K562 (cell line): ENCODE results near the gene CPSF7. TPM values are rescaled to one million over a fixed set of nuclear protein-coding genes. Genes with fewer than 3 reads are reported as not detected.

Experiments used
- ATAC-seq: fragments of 200-7000 bp; cut with Tn5 transposase; 3 replicates; pipeline ENCODE4 v1.9.1; 2020; ENCODE audit warnings: moderate library complexity
- BruUV-seq: library from RNA; stranded (reverse); fragments of 400-500 nt; replicated peaks from 2 replicates; lab custom pipeline; 2021; lab: Mats Ljungman, UMichigan
- CTCF ChIA-PET: fragments of 300-600 bp; formaldehyde crosslinking; extraction: SDS; loops from one replicate; lab custom pipeline; 2021; ENCODE audit warnings: low intra/inter-chr PET ratio; lab: Yijun Ruan, JAX
- POLR2A ChIA-PET: fragments of 300-600, 350-650 bp; sonication (Branson Sonifier 250); formaldehyde crosslinking; extraction: SDS; loops from one replicate; lab custom pipeline; 2021; ENCODE audit warnings: antibody characterized with exemption, inconsistent platforms; lab: Yijun Ruan, JAX
- DNase-seq, 4 experiments: peaks; one replicate each; pipeline versions ENCODE4 v3.0.0 to v3.0.0-alpha.2; 2011 to 2018; ENCODE audit warnings: low spot score in 3 of 4, mixed read lengths in 3 of 4; ENCODE audit errors: extremely low read depth in 1 of 4
- FAIRE-seq: peaks from 2 replicates; lab custom pipeline; 2011; peaks lifted over from hg19 to GRCh38; lab: Jason Lieb, UNC
- H2AFZ ChIP-seq: 2 replicates; pipeline ENCODE4 v1.6.0; 2011; ENCODE audit warnings: low read depth, low read length, control low read depth, inconsistent platforms
- H3K27ac ChIP-seq: fragments of 200-600 bp; 3 replicates; pipeline ENCODE4 v1.8.0; 2011; ENCODE audit warnings: low read depth, mild to moderate bottlenecking, control low read depth, inconsistent platforms, low read length, moderate library complexity, mixed read lengths; ENCODE audit errors: extremely low read depth
- H3K27me3 ChIP-seq, 2 experiments: fragments of 300-600 bp in 1 of 2; 2 replicates in 1 of 2; 3 replicates in 1 of 2; pipeline versions ENCODE4 v1.6.0 to v1.8.0; 2011; ENCODE audit warnings: inconsistent platforms in 2 of 2, low read length in 2 of 2, mild to moderate bottlenecking in 1 of 2, mixed read lengths in 1 of 2, moderate library complexity in 1 of 2; ENCODE audit not compliant: control insufficient read depth in 2 of 2, insufficient read depth in 2 of 2
- H3K36me3 ChIP-seq: fragments of 300-600 bp; 3 replicates; pipeline ENCODE4 v1.8.0; 2011; ENCODE audit warnings: mild to moderate bottlenecking, low read length, inconsistent platforms; ENCODE audit not compliant: control insufficient read depth, insufficient read depth
- H3K4me1 ChIP-seq, 2 experiments: fragments of 200-600 bp in 1 of 2; replicated peaks in 1 of 2; 2 replicates in 1 of 2; 3 replicates in 1 of 2; pipeline versions ENCODE4 v1.5.1 to v1.8.0; 2011; ENCODE audit warnings: inconsistent platforms in 2 of 2, low read length in 2 of 2, mild to moderate bottlenecking in 1 of 2, mixed read lengths in 1 of 2, moderate library complexity in 1 of 2; ENCODE audit not compliant: control insufficient read depth in 2 of 2, insufficient read depth in 2 of 2
- H3K4me2 ChIP-seq: 2 replicates; pipeline ENCODE4 v1.6.1; 2011; ENCODE audit warnings: low read length, control low read depth, inconsistent platforms, mixed read lengths; ENCODE audit not compliant: insufficient read depth
- H3K4me3 ChIP-seq: fragments of 200-600 bp; sonication (generic), shearing (Covaris generic); 2 replicates; pipeline ENCODE4 v1.5.1; 2016; ENCODE audit warnings: control low read depth, inconsistent platforms
- H3K79me2 ChIP-seq: fragments of 200-600 bp; 3 replicates; pipeline ENCODE4 v1.8.0; 2011; ENCODE audit warnings: low read length, inconsistent platforms; ENCODE audit not compliant: control insufficient read depth, insufficient read depth
- H3K9ac ChIP-seq, 2 experiments: 2 replicates each; pipeline versions ENCODE4 v1.6.0 to v1.6.1; 2011; ENCODE audit warnings: low read depth in 2 of 2, low read length in 2 of 2, control low read depth in 1 of 2, inconsistent platforms in 1 of 2, mild to moderate bottlenecking in 1 of 2, mixed read lengths in 1 of 2; ENCODE audit not compliant: insufficient read depth in 1 of 2
- H3K9me1 ChIP-seq: one replicate; pipeline ENCODE4 v1.6.0; 2011; ENCODE audit warnings: inconsistent platforms, mild to moderate bottlenecking, low read length, moderate library complexity; ENCODE audit not compliant: control insufficient read depth, insufficient read depth
- H3K9me3 ChIP-seq: replicated peaks from 2 replicates; pipeline ENCODE4 v1.5.1; 2011; ENCODE audit warnings: low read depth, low read length, inconsistent platforms; ENCODE audit not compliant: control insufficient read depth, insufficient read depth
- H4K20me1 ChIP-seq: replicated peaks from 2 replicates; pipeline ENCODE4 v1.6.1; 2011; ENCODE audit warnings: low read length, inconsistent platforms, mixed read lengths; ENCODE audit not compliant: control insufficient read depth, insufficient read depth
- CEBPB ChIP-seq: fragments of 450-650 bp; IDR thresholded peaks from 2 replicates; pipeline ENCODE4 v1.6.1; 2016; ENCODE audit warnings: missing genetic modification characterization, missing compliant biosample characterization
- ETS2 ChIP-seq: IDR thresholded peaks from 2 replicates; pipeline ENCODE4 v1.6.1; 2016; ENCODE audit warnings: borderline replicate concordance, missing genetic modification characterization, mild to moderate bottlenecking, moderate library complexity, missing compliant biosample characterization; ENCODE audit not compliant: poor library complexity, severe bottlenecking
- HNRNPH1 ChIP-seq: fragments of 200-400 bp; formaldehyde crosslinking; optimal IDR thresholded peaks from 2 replicates; pipeline ENCODE3; 2017; ENCODE audit warnings: low read depth, mild to moderate bottlenecking, low read length, moderate library complexity
- KLF6 ChIP-seq: fragments of 250-450 bp; sonication (Bioruptor Pico); IDR thresholded peaks from 2 replicates; pipeline ENCODE4 v1.4.0; 2020; ENCODE audit warnings: mild to moderate bottlenecking, moderate library complexity, borderline replicate concordance
- MYNN ChIP-seq, 2 experiments: sonication (generic); formaldehyde crosslinking in 1 of 2; IDR thresholded peaks; 2 replicates each; pipeline versions ENCODE4 v1.5.0 to v1.6.1; 2016 to 2020; ENCODE audit warnings: antibody characterized with exemption in 1 of 2, missing genetic modification reagents in 1 of 2
- NR0B1 ChIP-seq: fragments of 450-650 bp; IDR thresholded peaks from one replicate; pipeline ENCODE4 v1.6.1; 2018; ENCODE audit warnings: mild to moderate bottlenecking, moderate library complexity; ENCODE audit not compliant: partially characterized antibody
- POLR2A ChIP-seq: fragments of 450-650 bp; conservative IDR thresholded peaks from 2 replicates; pipeline ENCODE4 v1.6.1; 2016
- ZNF124 ChIP-seq: sonication (generic); formaldehyde crosslinking; IDR thresholded peaks from 2 replicates; pipeline ENCODE4 v1.8.1; 2022; ENCODE audit warnings: missing genetic modification reagents
- ZNF140 ChIP-seq: fragments of 250-450 bp; sonication (Bioruptor Pico); IDR thresholded peaks from 2 replicates; pipeline ENCODE4 v1.8.0; 2021; ENCODE audit warnings: moderate library complexity, mild to moderate bottlenecking, inconsistent platforms
- ZNF695 ChIP-seq: fragments of 450-650 bp; formaldehyde crosslinking; IDR thresholded peaks from 2 replicates; pipeline ENCODE4 v1.4.0; 2020; ENCODE audit warnings: mild to moderate bottlenecking, moderate library complexity
- WGBS: fragments of 100-300 bp; shearing (Covaris generic); methylation state at CpG from one replicate; pipeline ENCODE4 v1.1.6; 2016; ENCODE audit warnings: low coverage, mixed read lengths; ENCODE audit not compliant: insufficient coverage; ENCODE audit errors: missing lambda C conversion rate; 5-methylcytosine and 5-hydroxymethylcytosine counted together
- in situ Hi-C: fragments of 300-500 bp; cut with MboI; formaldehyde crosslinking; loops from 4 replicates; pipeline ENCODE4 v1.15.0; 2018; ENCODE audit warnings: inconsistent platforms, mixed read lengths
- intact Hi-C: fragments of 100-400 bp; cut with micrococcal nuclease; formaldehyde crosslinking; loops from 2 replicates; pipeline ENCODE4 v1.14.2; 2022
- polyA plus RNA-seq, 8 experiments: library from polyadenylated mRNA; depleted of rRNA in 4 of 8; stranded (reverse) in 5 of 8; unstranded in 3 of 8; fragments of >200 nt; fragmentation: Nextera tagmentation in 2 of 8; fragmentation: Illumina TruSeq in 1 of 8; extraction: Ambion mirVana in 2 of 8; extraction: Trizol in 1 of 8; gene quantifications; 2 replicates each; pipeline versions ENCODE4 v1.2.1 to v1.2.3, GENCODE V29; 2011 to 2014; ENCODE audit warnings: inconsistent platforms in 1 of 8, missing spikeins in 1 of 8
- total RNA-seq, 7 experiments: library from RNA; depleted of rRNA in 6 of 7; stranded (reverse); fragments of >200 nt in 6 of 7; fragmentation: Illumina TruSeq in 2 of 7; extraction: Trizol in 2 of 7; gene quantifications; 2 replicates each; pipeline versions ENCODE4 v1.2.1 to v1.2.3, GENCODE V29; 2011 to 2021; ENCODE audit warnings: low replicate concordance in 1 of 7

The CPSF7 gene
- total and polyA plus RNA-seq, 9 of the 15 experiments (the other 6 are each of a cell fraction or from before 2014, with no cell fraction given) = 14.8 to 104 (median 44.1) TPM

- intact Hi-C loops = no loop called here
- peaks cover 96% of the 10 kb centered on the region for H3K36me3 ChIP-seq
- 76% methylated on average over 9 of the region's 9 CpGs for WGBS
- ChIA-PET CTCF (no interaction called here), POLR2A (interaction anchor here (1.2 kb wide), 1 partner anchor 18 kb away, joined by 3 read pairs; the partner anchor contains the start of genes CPSF7 and SDHAF2)
- H3K79me2 ChIP-seq = no peaks in the 10 kb centered on the region
- no peaks in the 10 kb centered on the region for H3K9me3 ChIP-seq
- no peaks in the 10 kb centered on the region for H3K27me3 ChIP-seq
- no peak overlapping the region for H3K27ac ChIP-seq
- no peak overlapping the region for H3K4me2 ChIP-seq
- no peak overlapping the region for H3K9ac ChIP-seq
- ATAC-seq (no peak), DNase-seq (no peak), FAIRE-seq (no peak)
- no peaks in the 10 kb centered on the region for H3K4me1 ChIP-seq
- BruUV-seq = no TSS peak
- TF ChIP-seq ETS2 (tag) = no peak
- 0 out of 2 replicates have a peak, but pooled peaks have one; percentile 9 for TF ChIP-seq CEBPB (tag)
- peak; percentile 30; the same call in 1 of the 2 replicates for TF ChIP-seq POLR2A
- H4K20me1 ChIP-seq = no peaks in the 10 kb centered on the region
- in situ Hi-C loops = no loop called here
- H3K9me1 ChIP-seq = no peaks in the 10 kb centered on the region
- no peak overlapping the region for H2AFZ ChIP-seq
- H3K4me3 ChIP-seq = no peak overlapping the region
These were observed 18.2 kb downstream of the CPSF7 start for GRCh38 chr11:61411589-61411988.

GRCh38 chr11:61406991-61407728, 22.6 kb downstream of the CPSF7 start:
- H3K9me1 ChIP-seq = no peaks in the 10 kb centered on the region
- no peak overlapping the region for H3K27ac ChIP-seq
- H3K36me3 ChIP-seq = peaks cover 94% of the 10 kb centered on the region
- no peaks in the 10 kb centered on the region for H3K9me3 ChIP-seq
- ATAC-seq (no peak), FAIRE-seq (no peak), DNase-seq (no peak)
- no TSS peak for BruUV-seq
- H3K4me1 ChIP-seq = no peaks in the 10 kb centered on the region
- no peak overlapping the region for H3K9ac ChIP-seq
- intact Hi-C loops = no loop called here
- TF ChIP-seq HNRNPH1 (no peak), ZNF140 (CRISPR knock-in tag) (no peak), NR0B1 (no peak), KLF6 (no peak), MYNN (IDR thresholded peaks at IDR 0.05) (no peak), MYNN (CRISPR knock-in tag; IDR thresholded peaks at IDR 0.05) (no peak), ZNF124 (no peak), ZNF695 (no peak)
- 97% methylated on average over 5 of the region's 5 CpGs for WGBS
- no peak overlapping the region for H2AFZ ChIP-seq
- no peak overlapping the region for H3K4me3 ChIP-seq
- no peak overlapping the region for H3K4me2 ChIP-seq
- ChIA-PET POLR2A (interaction anchor here (0.6 to 1.6 kb wide), 5 partner anchors 10 to 109 kb away, joined by 3 to 5 read pairs (median 3); partner anchors contain the start of genes CPSF7 and SDHAF2), CTCF (no interaction called here)
- in situ Hi-C loops = no loop called here
- H3K27me3 ChIP-seq = no peaks in the 10 kb centered on the region
- H3K79me2 ChIP-seq = no peaks in the 10 kb centered on the region
- no peaks in the 10 kb centered on the region for H4K20me1 ChIP-seq
